SK-N-SH treated with all-trans-retinoic acid at 6 μM for 48 hours (cell line): ENCODE data around the gene LRRC38.

Source experiments
- ATAC-seq: fragments of 200-7000 bp; cut with Tn5 transposase; 3 replicates; pipeline ENCODE4 v1.9.1; 2020; ENCODE audit warnings: mild to moderate bottlenecking, moderate library complexity
- ARNTL ChIP-seq: fragments of 450-650 bp; formaldehyde crosslinking; IDR thresholded peaks from 2 replicates; pipeline ENCODE4 v1.5.0; 2020; ENCODE audit warnings: low read depth, mild to moderate bottlenecking, moderate library complexity, borderline replicate concordance
- BACH2 ChIP-seq: fragments of 250-450 bp; sonication (Bioruptor Pico); IDR thresholded peaks from 2 replicates; pipeline ENCODE4 v1.9.0; 2021; ENCODE audit warnings: mild to moderate bottlenecking, borderline replicate concordance
- CSDC2 ChIP-seq: fragments of 250-450 bp; sonication (Bioruptor Pico); IDR thresholded peaks from 2 replicates; pipeline ENCODE4 v1.5.0; 2020; ENCODE audit warnings: mild to moderate bottlenecking, moderate library complexity
- CSRNP3 ChIP-seq: fragments of 250-450 bp; sonication (Bioruptor Pico); IDR thresholded peaks from 2 replicates; pipeline ENCODE4 v1.5.1; 2021; ENCODE audit warnings: mild to moderate bottlenecking, moderate library complexity
- GLIS3 ChIP-seq: fragments of 250-450 bp; sonication (Bioruptor Pico); IDR thresholded peaks from 2 replicates; pipeline ENCODE4 v1.5.0; 2020; ENCODE audit warnings: mild to moderate bottlenecking, moderate library complexity
- OSR1 ChIP-seq: fragments of 250-450 bp; sonication (Bioruptor Pico); IDR thresholded peaks from 2 replicates; pipeline ENCODE4 v1.8.0; 2022; ENCODE audit warnings: moderate library complexity, mild to moderate bottlenecking, inconsistent platforms
- PATZ1 ChIP-seq: fragments of 250-450 bp; sonication (Bioruptor Pico); IDR thresholded peaks from 2 replicates; pipeline ENCODE4 v1.8.0; 2020; ENCODE audit warnings: mild to moderate bottlenecking, moderate library complexity, borderline replicate concordance
- POU6F1 ChIP-seq: fragments of 250-450 bp; sonication (Bioruptor Pico); IDR thresholded peaks from 2 replicates; pipeline ENCODE4 v1.8.0; 2021; ENCODE audit warnings: low read depth, mild to moderate bottlenecking, moderate library complexity, borderline replicate concordance
- PPARA ChIP-seq: fragments of 250-450 bp; sonication (Bioruptor Pico); IDR thresholded peaks from 2 replicates; pipeline ENCODE4 v1.5.0; 2020; ENCODE audit warnings: mild to moderate bottlenecking, borderline replicate concordance
- RARB ChIP-seq: fragments of 250-450 bp; sonication (Bioruptor Pico); IDR thresholded peaks from 2 replicates; pipeline ENCODE4 v1.8.0; 2021; ENCODE audit warnings: mild to moderate bottlenecking, moderate library complexity
- SNAI2 ChIP-seq: fragments of 250-450 bp; sonication (Bioruptor Pico); IDR thresholded peaks from 2 replicates; pipeline ENCODE4 v1.5.0; 2020; ENCODE audit warnings: mild to moderate bottlenecking, moderate library complexity
- TOX ChIP-seq: fragments of 250-450 bp; sonication (Bioruptor Pico); IDR thresholded peaks from 2 replicates; pipeline ENCODE4 v1.8.0; 2021; ENCODE audit warnings: mild to moderate bottlenecking, moderate library complexity, borderline replicate concordance
- TSHZ2 ChIP-seq: fragments of 250-450 bp; sonication (Bioruptor Pico); IDR thresholded peaks from 2 replicates; pipeline ENCODE4 v1.5.0; 2020; ENCODE audit warnings: mild to moderate bottlenecking, moderate library complexity
- ZC3H10 ChIP-seq: fragments of 250-450 bp; sonication (Bioruptor Pico); IDR thresholded peaks from 2 replicates; pipeline ENCODE4 v1.5.1; 2021; ENCODE audit warnings: mild to moderate bottlenecking, moderate library complexity
- ZFP3 ChIP-seq: fragments of 250-450 bp; sonication (Bioruptor Pico); IDR thresholded peaks from 2 replicates; pipeline ENCODE4 v1.5.0; 2020; ENCODE audit warnings: mild to moderate bottlenecking, moderate library complexity
- ZNF565 ChIP-seq: fragments of 450-650 bp; formaldehyde crosslinking; conservative IDR thresholded peaks from 2 replicates; pipeline ENCODE4 v1.5.0; 2020; ENCODE audit warnings: low read depth, mild to moderate bottlenecking, moderate library complexity
- ZNF70 ChIP-seq: fragments of 450-650 bp; formaldehyde crosslinking; IDR thresholded peaks from 2 replicates; pipeline ENCODE4 v1.5.0; 2020; ENCODE audit warnings: mild to moderate bottlenecking, moderate library complexity
- ZNF8 ChIP-seq: fragments of 450-650 bp; formaldehyde crosslinking; IDR thresholded peaks from 2 replicates; pipeline ENCODE4 v1.5.0; 2020; ENCODE audit warnings: mild to moderate bottlenecking, moderate library complexity

The LRRC38 gene

GRCh38 chr1:13462682-13463081, 51.1 kb downstream of the LRRC38 start (continued):
- TF ChIP-seq CSRNP3 (no peak), CSDC2 (CRISPR knock-in tag) (no peak), POU6F1 (CRISPR knock-in tag) (no peak), ARNTL (no peak)

- no peak for ATAC-seq
- TF ChIP-seq CSDC2 (CRISPR knock-in tag) (no peak), ZNF8 (CRISPR knock-in tag) (no peak), TSHZ2 (CRISPR knock-in tag) (no peak), BACH2 (no peak), SNAI2 (CRISPR knock-in tag) (no peak), PATZ1 (CRISPR knock-in tag) (no peak), RARB (no peak), PPARA (CRISPR knock-in tag) (no peak), ZFP3 (no peak), TOX (no peak), GLIS3 (CRISPR knock-in tag) (no peak), ZC3H10 (CRISPR knock-in tag) (no peak)
These were observed 51.8 kb downstream of the LRRC38 start for GRCh38 chr1:13461977-13462376.

- no peak for TF ChIP-seq OSR1 (CRISPR knock-in tag)
- no peak for ATAC-seq
These were observed 56.8 kb downstream of the LRRC38 start for GRCh38 chr1:13456904-13457532.

GRCh38 chr1:13451399-13451965, 62.3 kb downstream of the LRRC38 start:
- TF ChIP-seq BACH2 (no peak), ZFP3 (no peak), ZNF70 (CRISPR knock-in tag) (no peak), RARB (no peak), ZNF565 (CRISPR knock-in tag) (no peak), POU6F1 (CRISPR knock-in tag) (no peak), PATZ1 (CRISPR knock-in tag) (no peak)
- ATAC-seq, result no peak
